ENCODE data around the gene PPARD. TPM values are rescaled to one million over a fixed set of nuclear protein-coding genes. Genes with fewer than 3 reads are reported as not detected.

The PPARD gene
- total RNA-seq, 1 experiment from 2014 or later: 38.4 TPM

DNA sequence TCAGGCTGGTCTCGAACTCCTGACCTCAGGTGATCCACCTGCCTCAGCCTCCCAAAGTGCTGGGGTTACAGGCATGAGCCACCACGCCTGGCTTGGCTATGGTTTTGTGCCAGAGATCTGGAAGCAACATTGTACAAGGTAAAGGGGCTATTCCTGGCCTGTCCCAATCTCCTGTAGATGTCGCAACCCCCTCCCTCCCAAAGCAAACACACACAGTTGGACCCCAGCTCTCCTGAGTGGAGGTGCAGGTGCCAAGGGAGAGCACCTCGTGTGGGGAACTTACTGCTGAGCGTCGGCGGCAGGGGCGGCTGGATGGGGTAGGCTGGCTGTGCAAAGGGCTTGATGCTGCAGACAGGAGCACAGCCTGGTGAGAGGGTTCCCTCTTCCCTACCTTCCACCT is 134.7 kb downstream of the PPARD start:
- Histone ChIP-seq H3K27ac (ENCODE audit: low read depth, low read length) (no peak overlapping the region), H3K4me1 (ENCODE audit: control insufficient read depth in 1 of 2, insufficient read depth in 2 of 2, low read length in 2 of 2) (peaks cover 0 to 4% of the 10 kb centered on the region in 2 experiments; a peak in 1 of 4 replicates), H3K4me2 (ENCODE audit: low read length) (no peak overlapping the region), H3K36me3 (ENCODE audit: control insufficient read depth in 1 of 2, insufficient read depth in 2 of 2, low read length in 2 of 2) (peaks cover 3 to 6% of the 10 kb centered on the region in 2 experiments; a peak in 2 of 4 replicates), H4K20me1 (ENCODE audit: insufficient read depth) (peaks cover 12% of the 10 kb centered on the region; the same call in 1 of the 2 replicates), H3K9me2 (ENCODE audit: insufficient read depth) (no peaks in the 10 kb centered on the region), H2AFZ (ENCODE audit: low read depth, low read length, poor library complexity, severe bottlenecking) (no peak overlapping the region), H3K9ac (ENCODE audit: low read length) (no peak overlapping the region), H3K4me3 (replicated peaks in 1 of 2; ENCODE audit: low read depth in 1 of 2, low read length in 2 of 2) (no peak overlapping the region), H3K27me3 (ENCODE audit: insufficient read depth, low read length) (no peaks in the 10 kb centered on the region), H3K9me3 (ENCODE audit: control insufficient read depth in 1 of 2, insufficient read depth in 1 of 2, low read depth in 1 of 2, low read length in 2 of 2) (no peaks in the 10 kb centered on the region), H3K79me2 (ENCODE audit: insufficient read depth, low read length) (peaks cover 4% of the 10 kb centered on the region; the same call in 1 of the 2 replicates)
- ATAC-seq (no peak), DNase-seq (ENCODE audit: low read depth, low spot score) (no peak)
- TF ChIP-seq, protein P1, sequence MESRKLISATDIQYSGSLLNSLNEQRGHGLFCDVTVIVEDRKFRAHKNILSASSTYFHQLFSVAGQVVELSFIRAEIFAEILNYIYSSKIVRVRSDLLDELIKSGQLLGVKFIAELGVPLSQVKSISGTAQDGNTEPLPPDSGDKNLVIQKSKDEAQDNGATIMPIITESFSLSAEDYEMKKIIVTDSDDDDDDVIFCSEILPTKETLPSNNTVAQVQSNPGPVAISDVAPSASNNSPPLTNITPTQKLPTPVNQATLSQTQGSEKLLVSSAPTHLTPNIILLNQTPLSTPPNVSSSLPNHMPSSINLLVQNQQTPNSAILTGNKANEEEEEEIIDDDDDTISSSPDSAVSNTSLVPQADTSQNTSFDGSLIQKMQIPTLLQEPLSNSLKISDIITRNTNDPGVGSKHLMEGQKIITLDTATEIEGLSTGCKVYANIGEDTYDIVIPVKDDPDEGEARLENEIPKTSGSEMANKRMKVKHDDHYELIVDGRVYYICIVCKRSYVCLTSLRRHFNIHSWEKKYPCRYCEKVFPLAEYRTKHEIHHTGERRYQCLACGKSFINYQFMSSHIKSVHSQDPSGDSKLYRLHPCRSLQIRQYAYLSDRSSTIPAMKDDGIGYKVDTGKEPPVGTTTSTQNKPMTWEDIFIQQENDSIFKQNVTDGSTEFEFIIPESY (IDR thresholded peaks at IDR 0.05; ENCODE audit: extremely low read depth, insufficient replicate concordance, low read length): no peak
- no peak for TF ChIP-seq YY1 (IDR thresholded peaks at IDR 0.05; ENCODE audit: extremely low read depth, insufficient replicate concordance, low read depth, low read length)
- TF ChIP-seq EZH2phosphoT487 (IDR thresholded peaks at IDR 0.05; ENCODE audit: borderline replicate concordance): no peak
- no peak for TF ChIP-seq CEBPB (IDR thresholded peaks at IDR 0.05; ENCODE audit: low read depth)
- TF ChIP-seq RAD21 (IDR thresholded peaks at IDR 0.05; ENCODE audit: low read depth): no peak
- TF ChIP-seq, protein P2, sequence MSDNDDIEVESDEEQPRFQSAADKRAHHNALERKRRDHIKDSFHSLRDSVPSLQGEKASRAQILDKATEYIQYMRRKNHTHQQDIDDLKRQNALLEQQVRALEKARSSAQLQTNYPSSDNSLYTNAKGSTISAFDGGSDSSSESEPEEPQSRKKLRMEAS (IDR thresholded peaks at IDR 0.05): no peak
- TF ChIP-seq, protein P3, sequence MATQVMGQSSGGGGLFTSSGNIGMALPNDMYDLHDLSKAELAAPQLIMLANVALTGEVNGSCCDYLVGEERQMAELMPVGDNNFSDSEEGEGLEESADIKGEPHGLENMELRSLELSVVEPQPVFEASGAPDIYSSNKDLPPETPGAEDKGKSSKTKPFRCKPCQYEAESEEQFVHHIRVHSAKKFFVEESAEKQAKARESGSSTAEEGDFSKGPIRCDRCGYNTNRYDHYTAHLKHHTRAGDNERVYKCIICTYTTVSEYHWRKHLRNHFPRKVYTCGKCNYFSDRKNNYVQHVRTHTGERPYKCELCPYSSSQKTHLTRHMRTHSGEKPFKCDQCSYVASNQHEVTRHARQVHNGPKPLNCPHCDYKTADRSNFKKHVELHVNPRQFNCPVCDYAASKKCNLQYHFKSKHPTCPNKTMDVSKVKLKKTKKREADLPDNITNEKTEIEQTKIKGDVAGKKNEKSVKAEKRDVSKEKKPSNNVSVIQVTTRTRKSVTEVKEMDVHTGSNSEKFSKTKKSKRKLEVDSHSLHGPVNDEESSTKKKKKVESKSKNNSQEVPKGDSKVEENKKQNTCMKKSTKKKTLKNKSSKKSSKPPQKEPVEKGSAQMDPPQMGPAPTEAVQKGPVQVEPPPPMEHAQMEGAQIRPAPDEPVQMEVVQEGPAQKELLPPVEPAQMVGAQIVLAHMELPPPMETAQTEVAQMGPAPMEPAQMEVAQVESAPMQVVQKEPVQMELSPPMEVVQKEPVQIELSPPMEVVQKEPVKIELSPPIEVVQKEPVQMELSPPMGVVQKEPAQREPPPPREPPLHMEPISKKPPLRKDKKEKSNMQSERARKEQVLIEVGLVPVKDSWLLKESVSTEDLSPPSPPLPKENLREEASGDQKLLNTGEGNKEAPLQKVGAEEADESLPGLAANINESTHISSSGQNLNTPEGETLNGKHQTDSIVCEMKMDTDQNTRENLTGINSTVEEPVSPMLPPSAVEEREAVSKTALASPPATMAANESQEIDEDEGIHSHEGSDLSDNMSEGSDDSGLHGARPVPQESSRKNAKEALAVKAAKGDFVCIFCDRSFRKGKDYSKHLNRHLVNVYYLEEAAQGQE (IDR thresholded peaks at IDR 0.05; ENCODE audit: low read depth): no peak
- no peak for TF ChIP-seq POLR2AphosphoS5 (IDR thresholded peaks at IDR 0.05; ENCODE audit: low read depth, low read length)
- TF ChIP-seq SRF (IDR thresholded peaks at IDR 0.05; ENCODE audit: low read depth): no peak
- TF ChIP-seq EGR1 (IDR thresholded peaks at IDR 0.05; ENCODE audit: low read depth): no peak
- TF ChIP-seq TCF7L2 (IDR thresholded peaks at IDR 0.05; ENCODE audit: borderline replicate concordance, extremely low read depth, insufficient read depth, insufficient read length): no peak
- no peak for TF ChIP-seq EZH2 (IDR thresholded peaks at IDR 0.05)
- TF ChIP-seq FOSL1 (IDR thresholded peaks at IDR 0.05; ENCODE audit: low read depth): no peak
- no peak for TF ChIP-seq POLR2A (IDR thresholded peaks at IDR 0.05; ENCODE audit: borderline replicate concordance, extremely low read depth, insufficient read depth, insufficient read length)
- no peak for TF ChIP-seq ZNF274 (IDR thresholded peaks at IDR 0.05; ENCODE audit: low read depth, low read length)
- intact Hi-C loops (cut with micrococcal nuclease): no loop called here
- ChIA-PET POLR2A (interaction anchor here (1.5 kb wide), 1 partner anchor 12 kb away, joined by 3 read pairs; no protein-coding TSS in a partner anchor), RAD21 (ENCODE audit: low non-redundant PET in 1 of 2, low total read pairs in 2 of 2, uncharacterized antibody in 2 of 2, unreplicated experiment in 2 of 2) (no interaction called here), CTCF (interaction anchor here (0.7 kb wide), 1 partner anchor 8 kb away, joined by 3 read pairs; no protein-coding TSS in a partner anchor)
- BruUV-seq (replicated peaks): no TSS peak
